Endothelial cell of umbilical vein (primary cell): ENCODE results near the gene TMEM108. TPM values are rescaled to one million over a fixed set of nuclear protein-coding genes. Genes with fewer than 3 reads are reported as not detected.

Experiments
- BruUV-seq: library from RNA; stranded (reverse); fragments of 400-500 nt; replicated peaks from 2 replicates; lab custom pipeline; 2021; lab: Mats Ljungman, UMichigan
- CTCF ChIA-PET: fragments of 300-600, 350-600 bp; sonication (Branson Sonifier 250); formaldehyde crosslinking; loops from one replicate; lab custom pipeline; 2021; ENCODE audit warnings: antibody characterized with exemption, inconsistent platforms; lab: Charles Lee
- POLR2A ChIA-PET: fragments of 300-600, 350-600 bp; sonication (Branson Sonifier 250); formaldehyde crosslinking; loops from one replicate; lab custom pipeline; 2021; ENCODE audit warnings: antibody characterized with exemption, inconsistent platforms; lab: Charles Lee
- DNase-seq: peaks from one replicate; pipeline ENCODE4 v3.0.0-alpha.2; 2011; ENCODE audit warnings: low read depth, low spot score
- FAIRE-seq: peaks from 2 replicates; lab custom pipeline; 2011; peaks lifted over from hg19 to GRCh38; lab: Jason Lieb, UNC
- H2AFZ ChIP-seq: 2 replicates; pipeline ENCODE4 v1.6.0; 2012; ENCODE audit warnings: low read depth, low read length, control low read depth, inconsistent platforms
- H3K27ac ChIP-seq: 2 replicates; pipeline ENCODE4 v1.5.1; 2011; ENCODE audit warnings: low read depth, mild to moderate bottlenecking, control low read depth, low read length, moderate library complexity; ENCODE audit not compliant: insufficient read depth
- H3K27me3 ChIP-seq, 2 experiments: 2 replicates each; pipeline versions ENCODE4 v1.6.0 to v1.6.1; 2011; ENCODE audit warnings: low read length in 2 of 2, mixed read lengths in 1 of 2; ENCODE audit not compliant: control insufficient read depth in 2 of 2, insufficient read depth in 2 of 2
- H3K36me3 ChIP-seq, 2 experiments: 2 replicates in 1 of 2; 3 replicates in 1 of 2; pipeline ENCODE4 v1.5.1; 2011; ENCODE audit warnings: low read length in 2 of 2, mild to moderate bottlenecking in 1 of 2, moderate library complexity in 1 of 2; ENCODE audit not compliant: control insufficient read depth in 2 of 2, insufficient read depth in 2 of 2; ENCODE audit errors: extremely low read depth in 1 of 2
- H3K4me1 ChIP-seq: 3 replicates; pipeline ENCODE4 v1.5.1; 2011; ENCODE audit warnings: mild to moderate bottlenecking, low read length; ENCODE audit not compliant: control insufficient read depth, insufficient read depth; ENCODE audit errors: extremely low read depth
- H3K4me2 ChIP-seq: 2 replicates; pipeline ENCODE4 v1.6.1; 2011; ENCODE audit warnings: low read length, control low read depth, mixed read lengths; ENCODE audit not compliant: insufficient read depth
- H3K4me3 ChIP-seq, 3 experiments: fragments of 200-600 bp in 1 of 3; sonication (generic), shearing (Covaris generic) in 1 of 3; replicated peaks in 1 of 3; 2 replicates each; pipeline ENCODE4 v1.5.1; 2011 to 2016; ENCODE audit warnings: control low read depth in 3 of 3, low read length in 3 of 3, mild to moderate bottlenecking in 2 of 3, inconsistent platforms in 1 of 3, low read depth in 1 of 3, moderate library complexity in 1 of 3; ENCODE audit not compliant: insufficient read depth in 1 of 3
- H3K79me2 ChIP-seq: 2 replicates; pipeline ENCODE4 v1.6.0; 2012; ENCODE audit warnings: low read length, inconsistent platforms; ENCODE audit not compliant: control insufficient read depth, insufficient read depth
- H3K9ac ChIP-seq: replicated peaks from 2 replicates; pipeline ENCODE3; 2011; ENCODE audit warnings: low read length, control low read depth; ENCODE audit not compliant: insufficient read depth; ENCODE audit errors: extremely low read depth
- H3K9me1 ChIP-seq: replicated peaks from 3 replicates; pipeline ENCODE4 v1.6.0; 2011; ENCODE audit warnings: mild to moderate bottlenecking, low read length; ENCODE audit not compliant: control insufficient read depth, insufficient read depth; ENCODE audit errors: extremely low read depth
- H3K9me3 ChIP-seq: replicated peaks from 2 replicates; pipeline ENCODE4 v1.5.1; 2012; ENCODE audit warnings: low read length, inconsistent platforms; ENCODE audit not compliant: control insufficient read depth, insufficient read depth
- H4K20me1 ChIP-seq: replicated peaks from 2 replicates; pipeline ENCODE3; 2011; ENCODE audit warnings: mild to moderate bottlenecking, low read length; ENCODE audit not compliant: control insufficient read depth, insufficient read depth; ENCODE audit errors: extremely low read depth
- FOS ChIP-seq: IDR thresholded peaks from 2 replicates; pipeline ENCODE4 v1.6.1; 2011; ENCODE audit warnings: mild to moderate bottlenecking, low read length, moderate library complexity, borderline replicate concordance; ENCODE audit not compliant: insufficient read depth
- GATA2 ChIP-seq: IDR thresholded peaks from 2 replicates; pipeline ENCODE4 v1.7.0; 2011; ENCODE audit warnings: low read depth, mild to moderate bottlenecking, moderate library complexity, mixed read lengths, low read length; ENCODE audit not compliant: insufficient read length, insufficient read depth
- dilution Hi-C: fragments of 300-500 bp; cut with MboI; formaldehyde crosslinking; loops from one replicate; pipeline ENCODE4 v1.15.0; 2019; ENCODE audit warnings: low sequenced_read_pairs; ENCODE audit not compliant: extremely low pct_ligation_motif_present
- intact Hi-C: fragments of 100-400 bp; cut with micrococcal nuclease; formaldehyde crosslinking; loops from one replicate; pipeline ENCODE4 v1.10.0; 2022
- polyA plus RNA-seq, 4 experiments: library from polyadenylated mRNA; depleted of rRNA in 3 of 4; stranded (reverse) in 3 of 4; unstranded in 1 of 4; fragments of >200 nt; gene quantifications; 2 replicates each; pipeline versions ENCODE4 v1.2.1 to v1.2.3, GENCODE V29; 2011 to 2012; ENCODE audit warnings: missing spikeins in 1 of 4
- total RNA-seq: library from RNA; stranded (reverse); gene quantifications from 2 replicates; pipeline ENCODE4 v1.2.3, GENCODE V29; 2021
- TF ChIP-seq, protein P1 (sequence below): IDR thresholded peaks from 2 replicates; pipeline ENCODE4 v1.6.1; 2011; ENCODE audit not compliant: insufficient read depth, insufficient read length
- TF ChIP-seq, protein P2 (sequence below), 2 donors: IDR thresholded peaks; 1 replicate in 1 of 2; 2 replicates in 1 of 2; pipeline ENCODE4 v1.5.1; 2011; ENCODE audit warnings: low read length in 2 of 2, mild to moderate bottlenecking in 2 of 2, moderate library complexity in 2 of 2, control low read depth in 1 of 2, inconsistent platforms in 1 of 2, low read depth in 1 of 2; ENCODE audit not compliant: insufficient read depth in 1 of 2; ENCODE audit errors: extremely low read depth in 1 of 2

TMEM108 gene
- total and polyA plus RNA-seq, 2 donors (not counting 3 experiments of a cell fraction or from before 2014, with no cell fraction given), result 0.40 to 1.1 TPM

DNA sequence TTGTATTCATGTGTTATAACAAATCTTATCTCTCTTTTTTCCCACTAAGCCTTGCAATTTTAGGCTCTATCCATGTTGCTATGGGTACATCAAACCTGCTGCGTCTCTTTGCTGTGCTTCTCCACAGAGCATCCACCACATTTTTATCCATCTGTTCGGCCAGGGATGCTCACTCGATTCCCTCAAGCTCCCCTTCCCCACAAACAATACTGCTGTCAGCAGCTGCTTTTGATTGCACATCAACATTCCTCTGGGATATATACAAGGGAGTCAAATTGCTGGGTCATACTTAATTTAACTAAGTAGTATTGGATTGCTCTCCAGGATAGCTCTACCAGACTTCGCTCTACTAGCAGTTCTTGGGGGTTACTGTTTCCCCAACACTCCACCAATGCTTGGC is 36.8 kb downstream of the TMEM108 start:
- intact Hi-C loops (no loop called here), dilution Hi-C loops (no loop called here)
- H3K36me3 ChIP-seq, result no peaks in the 10 kb centered on the region
- no peaks in the 10 kb centered on the region for H3K9me3 ChIP-seq
- no peak overlapping the region for H3K9ac ChIP-seq
- H3K27ac ChIP-seq, result no peak overlapping the region
- ChIA-PET CTCF (no interaction called here), POLR2A (no interaction called here)
- no peak for TF ChIP-seq FOS
- TF ChIP-seq, protein P1, sequence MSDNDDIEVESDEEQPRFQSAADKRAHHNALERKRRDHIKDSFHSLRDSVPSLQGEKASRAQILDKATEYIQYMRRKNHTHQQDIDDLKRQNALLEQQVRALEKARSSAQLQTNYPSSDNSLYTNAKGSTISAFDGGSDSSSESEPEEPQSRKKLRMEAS, result no peak
- H3K9me1 ChIP-seq, result no peaks in the 10 kb centered on the region
- H4K20me1 ChIP-seq, result no peaks in the 10 kb centered on the region
- H3K4me3 ChIP-seq, result no peak overlapping the region
- no peak overlapping the region for H3K4me2 ChIP-seq
- H2AFZ ChIP-seq, result no peak overlapping the region
- BruUV-seq, result no TSS peak
- H3K27me3 ChIP-seq, result no peaks in the 10 kb centered on the region
- no peaks in the 10 kb centered on the region for H3K79me2 ChIP-seq
- no peak for FAIRE-seq
- H3K4me1 ChIP-seq, result no peaks in the 10 kb centered on the region
- no peak for DNase-seq

DNA sequence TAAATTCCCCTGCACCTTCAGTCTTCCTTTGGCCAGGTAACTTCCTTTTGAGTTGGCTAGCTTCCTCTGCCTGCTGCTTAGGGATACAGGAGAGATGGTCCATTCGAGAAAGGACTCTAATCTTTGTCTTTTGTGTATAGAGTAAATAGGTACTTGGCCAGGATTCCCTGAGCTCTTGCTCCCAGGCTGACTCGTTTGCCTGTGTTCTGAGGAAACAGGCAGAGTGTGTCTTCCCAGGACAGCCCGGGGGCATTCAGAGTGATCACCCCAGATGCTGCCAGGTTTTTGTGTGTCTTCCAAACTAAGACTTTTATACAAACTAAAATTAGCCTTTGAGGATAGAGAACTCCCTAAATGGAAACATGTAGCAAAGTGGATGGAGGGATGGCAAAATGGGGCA is 39.5 kb downstream of the TMEM108 start:
- H3K36me3 ChIP-seq, result no peaks in the 10 kb centered on the region
- H3K4me3 ChIP-seq, result no peak overlapping the region
- ChIA-PET POLR2A (no interaction called here), CTCF (no interaction called here)
- DNase-seq, result no peak
- intact Hi-C loops, result no loop called here
- no peaks in the 10 kb centered on the region for H3K4me1 ChIP-seq
- dilution Hi-C loops, result no loop called here
- no TSS peak for BruUV-seq
- no peak overlapping the region for H2AFZ ChIP-seq
- no peaks in the 10 kb centered on the region for H3K9me1 ChIP-seq
- H4K20me1 ChIP-seq, result no peaks in the 10 kb centered on the region
- H3K27me3 ChIP-seq, result no peaks in the 10 kb centered on the region
- no peak overlapping the region for H3K9ac ChIP-seq
- H3K79me2 ChIP-seq, result no peaks in the 10 kb centered on the region
- no peak overlapping the region for H3K4me2 ChIP-seq
- H3K27ac ChIP-seq, result no peak overlapping the region
- FAIRE-seq, result no peak
- H3K9me3 ChIP-seq, result no peaks in the 10 kb centered on the region
- TF ChIP-seq FOS (no peak), GATA2 (no peak)
- TF ChIP-seq, protein P2, sequence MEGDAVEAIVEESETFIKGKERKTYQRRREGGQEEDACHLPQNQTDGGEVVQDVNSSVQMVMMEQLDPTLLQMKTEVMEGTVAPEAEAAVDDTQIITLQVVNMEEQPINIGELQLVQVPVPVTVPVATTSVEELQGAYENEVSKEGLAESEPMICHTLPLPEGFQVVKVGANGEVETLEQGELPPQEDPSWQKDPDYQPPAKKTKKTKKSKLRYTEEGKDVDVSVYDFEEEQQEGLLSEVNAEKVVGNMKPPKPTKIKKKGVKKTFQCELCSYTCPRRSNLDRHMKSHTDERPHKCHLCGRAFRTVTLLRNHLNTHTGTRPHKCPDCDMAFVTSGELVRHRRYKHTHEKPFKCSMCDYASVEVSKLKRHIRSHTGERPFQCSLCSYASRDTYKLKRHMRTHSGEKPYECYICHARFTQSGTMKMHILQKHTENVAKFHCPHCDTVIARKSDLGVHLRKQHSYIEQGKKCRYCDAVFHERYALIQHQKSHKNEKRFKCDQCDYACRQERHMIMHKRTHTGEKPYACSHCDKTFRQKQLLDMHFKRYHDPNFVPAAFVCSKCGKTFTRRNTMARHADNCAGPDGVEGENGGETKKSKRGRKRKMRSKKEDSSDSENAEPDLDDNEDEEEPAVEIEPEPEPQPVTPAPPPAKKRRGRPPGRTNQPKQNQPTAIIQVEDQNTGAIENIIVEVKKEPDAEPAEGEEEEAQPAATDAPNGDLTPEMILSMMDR (IDR thresholded peaks at IDR 0.05; ENCODE audit: extremely low read depth in 1 of 2, insufficient read depth in 1 of 2, low read depth in 1 of 2, low read length in 2 of 2), result no peak
